Parathyroid adenoma (tissue), 2 donors: ENCODE measurements around the gene TMEM154.

Experiments
- H2AFZ ChIP-seq: fragments of 300-600 bp; sonication (generic); one replicate; pipeline ENCODE4 v1.7.0; 2017; ENCODE audit warnings: antibody characterized with exemption, mild to moderate bottlenecking
- H3K27ac ChIP-seq: fragments of 300-600 bp; sonication (generic); one replicate; pipeline ENCODE4 v1.7.0; 2017
- H3K27me3 ChIP-seq: fragments of 300-600 bp; sonication (generic); one replicate; pipeline ENCODE4 v1.7.0; 2017; ENCODE audit warnings: low read length; ENCODE audit not compliant: control insufficient read depth, insufficient read depth
- H3K36me3 ChIP-seq: fragments of 300-600 bp; sonication (generic); one replicate; pipeline ENCODE4 v1.7.0; 2017; ENCODE audit warnings: low read length; ENCODE audit not compliant: control insufficient read depth, insufficient read depth
- H3K4me1 ChIP-seq: fragments of 300-600 bp; sonication (generic); one replicate; pipeline ENCODE4 v1.7.0; 2017; ENCODE audit warnings: control low read depth
- H3K4me2 ChIP-seq: fragments of 300-600 bp; sonication (generic); one replicate; pipeline ENCODE4 v1.7.0; 2017; ENCODE audit warnings: low read length
- H3K4me3 ChIP-seq: fragments of 300-600 bp; sonication (generic); one replicate; pipeline ENCODE4 v1.7.0; 2017; ENCODE audit warnings: low read depth, low read length
- H3K79me2 ChIP-seq: fragments of 300-600 bp; sonication (generic); one replicate; pipeline ENCODE4 v1.7.0; 2017; ENCODE audit warnings: control low read depth
- H3K9ac ChIP-seq: fragments of 300-600 bp; sonication (generic); one replicate; pipeline ENCODE4 v1.7.0; 2017; ENCODE audit warnings: mild to moderate bottlenecking
- H3K9me3 ChIP-seq: fragments of 300-600 bp; sonication (generic); one replicate; pipeline ENCODE4 v1.7.0; 2017; ENCODE audit warnings: low read length; ENCODE audit not compliant: control insufficient read depth
- TF ChIP-seq, protein P1 (sequence below): fragments of 300-600 bp; sonication (generic); IDR thresholded peaks from one replicate; pipeline ENCODE4 v1.7.0; 2017; ENCODE audit warnings: antibody characterized with exemption, mild to moderate bottlenecking
- donor health status: primary hyperparathyroidism.

Gene TMEM154

DNA sequence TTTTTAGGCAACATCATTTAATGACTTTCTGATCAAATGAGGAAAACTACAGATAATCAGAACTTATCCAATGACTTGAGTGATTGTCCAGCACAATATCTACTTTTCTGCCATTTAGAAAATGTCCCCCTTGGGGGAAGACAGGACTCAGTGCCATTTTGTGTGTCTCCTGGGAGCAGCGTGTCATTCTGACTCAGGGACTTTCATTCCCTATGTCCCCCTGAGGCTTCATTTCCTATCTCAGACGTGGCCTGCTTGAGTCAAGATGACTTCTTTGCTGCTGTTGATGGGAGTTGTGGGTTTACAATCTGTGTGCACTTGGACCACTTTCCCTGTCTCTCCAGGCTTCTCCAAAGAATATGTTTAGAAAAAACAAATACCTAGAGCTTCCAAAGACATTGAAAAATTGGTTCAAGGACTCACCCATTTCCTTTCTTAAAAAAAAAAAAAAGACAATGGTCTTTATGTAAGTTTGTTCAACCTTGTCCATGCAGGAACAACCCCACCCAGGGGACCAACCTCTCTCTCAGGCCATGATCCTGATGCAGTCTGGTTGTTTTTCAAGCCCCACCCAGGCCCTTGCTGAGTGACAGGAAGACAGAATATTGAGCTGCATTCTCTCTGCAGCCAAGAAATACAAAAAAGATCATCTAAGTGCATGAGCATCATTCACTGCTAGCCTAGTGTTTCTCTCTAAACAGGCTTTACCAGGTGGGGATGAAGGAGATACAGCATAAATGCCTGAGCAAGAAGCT, 34.3 kb upstream of the TMEM154 start:
- H3K36me3 ChIP-seq, result no peaks in the 10 kb centered on the region
- H3K9ac ChIP-seq, result no peak overlapping the region
- H3K9me3 ChIP-seq, result no peaks in the 10 kb centered on the region
- H3K27me3 ChIP-seq, result no peaks in the 10 kb centered on the region
- TF ChIP-seq, protein P1, sequence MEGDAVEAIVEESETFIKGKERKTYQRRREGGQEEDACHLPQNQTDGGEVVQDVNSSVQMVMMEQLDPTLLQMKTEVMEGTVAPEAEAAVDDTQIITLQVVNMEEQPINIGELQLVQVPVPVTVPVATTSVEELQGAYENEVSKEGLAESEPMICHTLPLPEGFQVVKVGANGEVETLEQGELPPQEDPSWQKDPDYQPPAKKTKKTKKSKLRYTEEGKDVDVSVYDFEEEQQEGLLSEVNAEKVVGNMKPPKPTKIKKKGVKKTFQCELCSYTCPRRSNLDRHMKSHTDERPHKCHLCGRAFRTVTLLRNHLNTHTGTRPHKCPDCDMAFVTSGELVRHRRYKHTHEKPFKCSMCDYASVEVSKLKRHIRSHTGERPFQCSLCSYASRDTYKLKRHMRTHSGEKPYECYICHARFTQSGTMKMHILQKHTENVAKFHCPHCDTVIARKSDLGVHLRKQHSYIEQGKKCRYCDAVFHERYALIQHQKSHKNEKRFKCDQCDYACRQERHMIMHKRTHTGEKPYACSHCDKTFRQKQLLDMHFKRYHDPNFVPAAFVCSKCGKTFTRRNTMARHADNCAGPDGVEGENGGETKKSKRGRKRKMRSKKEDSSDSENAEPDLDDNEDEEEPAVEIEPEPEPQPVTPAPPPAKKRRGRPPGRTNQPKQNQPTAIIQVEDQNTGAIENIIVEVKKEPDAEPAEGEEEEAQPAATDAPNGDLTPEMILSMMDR, result no peak
- no peaks in the 10 kb centered on the region for H3K4me1 ChIP-seq
- H2AFZ ChIP-seq, result no peak overlapping the region
- H3K79me2 ChIP-seq, result no peaks in the 10 kb centered on the region
- H3K4me2 ChIP-seq, result no peak overlapping the region
- H3K4me3 ChIP-seq, result no peak overlapping the region
- H3K27ac ChIP-seq, result no peak overlapping the region

DNA sequence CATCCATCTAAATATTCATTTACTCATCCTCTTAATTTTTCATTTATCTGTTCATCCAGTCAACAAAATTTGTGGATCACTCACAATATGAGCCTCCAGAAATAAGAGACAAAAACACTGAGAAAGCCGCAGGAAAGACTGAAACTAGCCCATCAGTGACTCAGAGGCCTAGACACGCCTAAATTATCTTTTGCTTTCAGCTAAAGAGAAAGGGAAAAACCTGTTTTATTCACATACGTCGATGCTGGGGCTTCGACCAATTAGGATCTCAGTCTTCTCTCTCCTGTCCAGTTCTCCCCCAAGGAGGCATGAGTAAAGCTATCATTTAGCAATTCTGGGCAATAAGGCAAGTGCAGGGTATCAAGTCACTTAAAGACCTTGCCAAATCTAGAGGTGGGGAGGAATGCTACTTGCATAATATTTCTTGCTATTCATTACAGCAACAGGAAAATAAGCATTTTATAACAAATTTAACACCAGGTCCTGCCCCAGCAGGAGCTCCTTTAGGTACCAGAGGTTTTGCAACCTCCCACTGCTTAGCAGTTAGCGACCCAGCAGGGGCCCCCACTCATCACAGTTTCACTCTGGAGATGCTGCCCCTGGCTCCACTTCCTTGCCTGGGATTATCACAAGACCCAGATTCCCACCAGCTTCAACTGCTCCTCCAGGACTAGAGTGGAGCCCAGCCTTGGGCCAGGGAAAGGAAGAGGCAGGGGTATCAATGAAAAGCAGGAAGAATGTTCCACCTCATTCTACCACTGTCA, 30.1 kb upstream of the TMEM154 start:
- H3K4me1 ChIP-seq, result no peaks in the 10 kb centered on the region
- no peak overlapping the region for H3K4me2 ChIP-seq
- H3K4me3 ChIP-seq, result no peak overlapping the region
- no peaks in the 10 kb centered on the region for H3K36me3 ChIP-seq
- no peak overlapping the region for H3K9ac ChIP-seq
- no peak overlapping the region for H2AFZ ChIP-seq
- no peaks in the 10 kb centered on the region for H3K79me2 ChIP-seq
- TF ChIP-seq, protein P1, result no peak
- no peaks in the 10 kb centered on the region for H3K9me3 ChIP-seq
- no peak overlapping the region for H3K27ac ChIP-seq
- no peaks in the 10 kb centered on the region for H3K27me3 ChIP-seq

DNA sequence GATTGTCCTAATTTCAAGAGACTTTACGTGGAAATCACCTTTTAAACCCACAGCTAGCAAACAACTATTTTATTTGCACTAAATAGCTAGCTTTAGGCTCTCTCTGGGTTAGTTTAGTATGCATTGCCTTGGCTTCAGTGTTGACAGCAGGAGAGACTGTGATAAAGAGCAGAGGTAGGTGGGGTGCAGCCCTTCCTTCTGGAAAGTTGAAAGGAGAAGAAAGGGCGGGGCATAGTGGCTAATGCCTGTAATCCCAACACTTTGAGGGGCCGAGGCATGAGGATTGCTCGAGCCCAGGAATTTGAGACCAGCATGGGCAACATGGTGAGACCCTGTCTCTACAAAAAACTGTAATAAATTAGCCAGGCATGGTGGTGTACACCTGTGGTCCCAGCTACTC, 29.0 kb upstream of the TMEM154 start:
- H3K27ac ChIP-seq, result no peak overlapping the region
- no peak overlapping the region for H3K9ac ChIP-seq
- H3K4me3 ChIP-seq, result no peak overlapping the region
- peak overlapping the region; percentile 56 for H2AFZ ChIP-seq
- TF ChIP-seq, protein P1, result no peak
- peak overlapping the region; percentile 36 for H3K4me2 ChIP-seq
- no peaks in the 10 kb centered on the region for H3K79me2 ChIP-seq
- H3K9me3 ChIP-seq, result no peaks in the 10 kb centered on the region
- H3K4me1 ChIP-seq, result no peaks in the 10 kb centered on the region
- H3K27me3 ChIP-seq, result no peaks in the 10 kb centered on the region
- no peaks in the 10 kb centered on the region for H3K36me3 ChIP-seq

DNA sequence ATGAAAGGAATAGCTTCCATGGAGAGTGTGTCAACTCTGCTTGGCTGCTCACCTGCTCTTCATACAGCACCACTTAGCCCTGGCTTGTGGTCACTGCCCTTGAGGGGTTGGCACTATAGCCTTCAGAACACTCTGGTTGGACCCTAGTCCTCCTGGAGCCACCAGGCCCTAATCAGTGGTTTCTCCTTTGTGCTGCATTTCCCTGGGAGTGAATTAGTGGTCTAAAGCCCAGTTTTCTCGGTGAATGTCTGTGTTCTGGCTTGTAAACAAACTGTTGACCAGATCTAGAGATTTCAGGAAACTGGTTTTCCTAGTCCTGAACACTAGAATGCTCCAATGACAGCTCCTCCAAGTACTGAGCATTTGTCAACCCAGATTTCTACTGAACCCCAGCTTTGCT, 28.6 kb upstream of the TMEM154 start:
- no peak overlapping the region for H3K4me3 ChIP-seq
- no peaks in the 10 kb centered on the region for H3K27me3 ChIP-seq
- H3K36me3 ChIP-seq, result peaks cover 2% of the 10 kb centered on the region
- no peak overlapping the region for H3K27ac ChIP-seq
- H3K9me3 ChIP-seq, result no peaks in the 10 kb centered on the region
- peak overlapping the region; percentile 36 for H3K4me2 ChIP-seq
- H2AFZ ChIP-seq, result peak overlapping the region; percentile 56
- H3K79me2 ChIP-seq, result no peaks in the 10 kb centered on the region
- no peaks in the 10 kb centered on the region for H3K4me1 ChIP-seq
- no peak overlapping the region for H3K9ac ChIP-seq
- TF ChIP-seq, protein P1, result no peak
